SK-N-SH treated with all-trans-retinoic acid at 6 μM for 48 hours (cell line): ENCODE data around the gene FBLN2.

Experiments used
- ATAC-seq: fragments of 200-7000 bp; cut with Tn5 transposase; 3 replicates; pipeline ENCODE4 v1.9.1; 2020; ENCODE audit warnings: mild to moderate bottlenecking, moderate library complexity
- ARNTL ChIP-seq: fragments of 450-650 bp; formaldehyde crosslinking; IDR thresholded peaks from 2 replicates; pipeline ENCODE4 v1.5.0; 2020; ENCODE audit warnings: low read depth, mild to moderate bottlenecking, moderate library complexity, borderline replicate concordance
- BACH2 ChIP-seq: fragments of 250-450 bp; sonication (Bioruptor Pico); IDR thresholded peaks from 2 replicates; pipeline ENCODE4 v1.9.0; 2021; ENCODE audit warnings: mild to moderate bottlenecking, borderline replicate concordance
- CREB5 ChIP-seq: fragments of 250-450 bp; sonication (Bioruptor Pico); IDR thresholded peaks from 2 replicates; pipeline ENCODE4 v1.5.1; 2020; ENCODE audit warnings: low read depth, mild to moderate bottlenecking, moderate library complexity
- ESRRG ChIP-seq: fragments of 250-450 bp; sonication (Bioruptor Pico); IDR thresholded peaks from 2 replicates; pipeline ENCODE4 v1.6.1; 2021; ENCODE audit warnings: mild to moderate bottlenecking
- GLIS3 ChIP-seq: fragments of 250-450 bp; sonication (Bioruptor Pico); IDR thresholded peaks from 2 replicates; pipeline ENCODE4 v1.5.0; 2020; ENCODE audit warnings: mild to moderate bottlenecking, moderate library complexity
- ISL1 ChIP-seq: fragments of 250-450 bp; sonication (Bioruptor Pico); IDR thresholded peaks from 2 replicates; pipeline ENCODE4 v2.1.2; 2022; ENCODE audit warnings: mild to moderate bottlenecking, moderate library complexity
- OSR1 ChIP-seq: fragments of 250-450 bp; sonication (Bioruptor Pico); IDR thresholded peaks from 2 replicates; pipeline ENCODE4 v1.8.0; 2022; ENCODE audit warnings: moderate library complexity, mild to moderate bottlenecking, inconsistent platforms
- PATZ1 ChIP-seq: fragments of 250-450 bp; sonication (Bioruptor Pico); IDR thresholded peaks from 2 replicates; pipeline ENCODE4 v1.8.0; 2020; ENCODE audit warnings: mild to moderate bottlenecking, moderate library complexity, borderline replicate concordance
- POU6F1 ChIP-seq: fragments of 250-450 bp; sonication (Bioruptor Pico); IDR thresholded peaks from 2 replicates; pipeline ENCODE4 v1.8.0; 2021; ENCODE audit warnings: low read depth, mild to moderate bottlenecking, moderate library complexity, borderline replicate concordance
- PPARA ChIP-seq: fragments of 250-450 bp; sonication (Bioruptor Pico); IDR thresholded peaks from 2 replicates; pipeline ENCODE4 v1.5.0; 2020; ENCODE audit warnings: mild to moderate bottlenecking, borderline replicate concordance
- RARB ChIP-seq: fragments of 250-450 bp; sonication (Bioruptor Pico); IDR thresholded peaks from 2 replicates; pipeline ENCODE4 v1.8.0; 2021; ENCODE audit warnings: mild to moderate bottlenecking, moderate library complexity
- SNAI2 ChIP-seq: fragments of 250-450 bp; sonication (Bioruptor Pico); IDR thresholded peaks from 2 replicates; pipeline ENCODE4 v1.5.0; 2020; ENCODE audit warnings: mild to moderate bottlenecking, moderate library complexity
- TCF4 ChIP-seq: fragments of 250-450 bp; sonication (Bioruptor Pico); IDR thresholded peaks from 2 replicates; pipeline ENCODE4 v1.8.0; 2021; ENCODE audit warnings: mild to moderate bottlenecking, moderate library complexity, borderline replicate concordance
- TOX ChIP-seq: fragments of 250-450 bp; sonication (Bioruptor Pico); IDR thresholded peaks from 2 replicates; pipeline ENCODE4 v1.8.0; 2021; ENCODE audit warnings: mild to moderate bottlenecking, moderate library complexity, borderline replicate concordance
- ZC3H10 ChIP-seq: fragments of 250-450 bp; sonication (Bioruptor Pico); IDR thresholded peaks from 2 replicates; pipeline ENCODE4 v1.5.1; 2021; ENCODE audit warnings: mild to moderate bottlenecking, moderate library complexity
- ZFP3 ChIP-seq: fragments of 250-450 bp; sonication (Bioruptor Pico); IDR thresholded peaks from 2 replicates; pipeline ENCODE4 v1.5.0; 2020; ENCODE audit warnings: mild to moderate bottlenecking, moderate library complexity
- ZNF565 ChIP-seq: fragments of 450-650 bp; formaldehyde crosslinking; conservative IDR thresholded peaks from 2 replicates; pipeline ENCODE4 v1.5.0; 2020; ENCODE audit warnings: low read depth, mild to moderate bottlenecking, moderate library complexity
- ZNF70 ChIP-seq: fragments of 450-650 bp; formaldehyde crosslinking; IDR thresholded peaks from 2 replicates; pipeline ENCODE4 v1.5.0; 2020; ENCODE audit warnings: mild to moderate bottlenecking, moderate library complexity
- ZNF8 ChIP-seq: fragments of 450-650 bp; formaldehyde crosslinking; IDR thresholded peaks from 2 replicates; pipeline ENCODE4 v1.5.0; 2020; ENCODE audit warnings: mild to moderate bottlenecking, moderate library complexity
- TF ChIP-seq, protein P1 (sequence below): fragments of 250-450 bp; sonication (Bioruptor Pico); IDR thresholded peaks from 2 replicates; pipeline ENCODE4 v1.5.1; 2021; ENCODE audit warnings: mild to moderate bottlenecking, moderate library complexity
- TF ChIP-seq, protein P2 (sequence below): fragments of 250-450 bp; sonication (Bioruptor Pico); IDR thresholded peaks from 2 replicates; pipeline ENCODE4 v1.5.0; 2020; ENCODE audit warnings: mild to moderate bottlenecking, moderate library complexity

Gene FBLN2

DNA sequence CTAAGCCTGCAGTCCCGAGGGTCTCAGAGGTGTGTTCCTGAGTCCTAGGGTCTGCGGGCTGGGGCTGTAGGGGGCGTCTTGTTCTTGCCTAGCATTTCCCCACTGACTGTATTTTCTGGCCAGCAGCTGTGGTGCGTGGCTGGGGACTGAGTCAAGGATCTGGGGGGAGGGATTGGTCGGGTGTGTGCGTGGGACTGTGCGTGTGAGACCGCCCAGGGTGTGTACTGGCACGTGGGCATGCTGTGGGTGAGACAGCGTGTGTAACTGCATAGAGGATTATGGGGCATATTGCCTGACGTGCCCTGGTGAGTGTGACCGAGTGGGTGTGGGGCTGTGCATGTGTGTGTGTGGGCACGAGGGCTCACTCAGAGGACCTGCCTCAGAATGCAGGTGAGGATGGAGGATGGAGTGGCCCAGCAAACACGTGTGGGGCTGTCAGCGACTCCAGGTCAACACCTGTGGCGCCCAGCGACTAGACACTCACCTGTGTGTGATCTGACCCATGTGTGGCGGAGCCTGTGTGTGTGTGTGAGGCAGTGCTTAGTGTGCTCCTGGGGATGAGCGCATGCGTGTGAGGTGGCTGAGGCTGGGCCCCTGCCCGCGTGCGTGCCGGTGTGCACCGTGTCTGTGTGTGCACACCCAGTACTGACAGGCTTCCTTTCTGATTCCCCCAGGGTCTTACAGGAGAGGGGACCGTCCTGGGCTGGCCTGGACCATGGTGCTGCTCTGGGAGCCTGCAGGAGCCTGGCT lies 20.9 kb downstream of the FBLN2 start:
- no peak for ATAC-seq
- TF ChIP-seq GLIS3 (CRISPR knock-in tag) (no peak), PATZ1 (CRISPR knock-in tag) (no peak), RARB (CRISPR knock-in tag) (no peak), ARNTL (CRISPR knock-in tag) (no peak), ZFP3 (CRISPR knock-in tag) (no peak), OSR1 (CRISPR knock-in tag) (no peak), ZNF8 (CRISPR knock-in tag) (no peak)
- TF ChIP-seq, all 23 proteins: peak for 0

DNA sequence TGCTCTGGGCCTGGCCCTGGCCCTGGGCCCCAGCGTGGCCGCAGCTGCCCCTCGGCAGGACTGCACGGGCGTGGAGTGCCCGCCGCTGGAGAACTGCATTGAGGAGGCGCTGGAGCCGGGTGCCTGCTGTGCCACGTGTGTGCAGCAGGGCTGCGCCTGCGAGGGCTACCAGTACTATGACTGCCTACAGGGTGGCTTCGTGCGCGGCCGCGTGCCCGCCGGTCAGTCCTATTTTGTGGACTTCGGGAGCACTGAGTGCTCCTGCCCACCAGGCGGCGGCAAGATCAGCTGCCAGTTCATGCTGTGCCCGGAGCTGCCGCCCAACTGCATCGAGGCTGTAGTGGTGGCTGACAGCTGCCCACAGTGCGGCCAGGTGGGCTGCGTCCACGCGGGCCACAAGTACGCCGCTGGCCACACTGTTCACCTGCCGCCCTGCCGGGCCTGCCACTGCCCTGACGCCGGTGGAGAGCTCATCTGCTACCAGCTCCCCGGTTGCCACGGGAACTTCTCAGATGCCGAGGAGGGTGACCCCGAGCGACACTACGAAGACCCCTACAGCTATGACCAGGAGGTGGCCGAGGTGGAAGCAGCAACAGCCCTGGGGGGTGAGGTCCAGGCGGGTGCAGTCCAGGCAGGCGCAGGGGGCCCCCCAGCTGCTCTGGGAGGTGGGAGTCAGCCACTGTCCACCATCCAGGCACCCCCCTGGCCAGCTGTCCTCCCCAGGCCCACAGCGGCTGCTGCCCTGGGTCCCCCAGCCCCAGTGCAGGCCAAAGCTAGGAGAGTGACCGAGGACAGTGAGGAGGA lies 21.7 kb downstream of the FBLN2 start:
- no peak for TF ChIP-seq ZNF70
- no peak for TF ChIP-seq ZNF565
- TF ChIP-seq, protein P1, sequence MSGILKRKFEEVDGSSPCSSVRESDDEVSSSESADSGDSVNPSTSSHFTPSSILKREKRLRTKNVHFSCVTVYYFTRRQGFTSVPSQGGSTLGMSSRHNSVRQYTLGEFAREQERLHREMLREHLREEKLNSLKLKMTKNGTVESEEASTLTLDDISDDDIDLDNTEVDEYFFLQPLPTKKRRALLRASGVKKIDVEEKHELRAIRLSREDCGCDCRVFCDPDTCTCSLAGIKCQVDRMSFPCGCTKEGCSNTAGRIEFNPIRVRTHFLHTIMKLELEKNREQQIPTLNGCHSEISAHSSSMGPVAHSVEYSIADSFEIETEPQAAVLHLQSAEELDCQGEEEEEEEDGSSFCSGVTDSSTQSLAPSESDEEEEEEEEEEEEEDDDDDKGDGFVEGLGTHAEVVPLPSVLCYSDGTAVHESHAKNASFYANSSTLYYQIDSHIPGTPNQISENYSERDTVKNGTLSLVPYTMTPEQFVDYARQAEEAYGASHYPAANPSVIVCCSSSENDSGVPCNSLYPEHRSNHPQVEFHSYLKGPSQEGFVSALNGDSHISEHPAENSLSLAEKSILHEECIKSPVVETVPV: no peak
- TF ChIP-seq SNAI2: no peak
- no peak for TF ChIP-seq POU6F1 (CRISPR knock-in tag)
- no peak for TF ChIP-seq ZNF8 (CRISPR knock-in tag)
- no peak for TF ChIP-seq CREB5 (CRISPR knock-in tag)
- no peak for TF ChIP-seq PATZ1 (CRISPR knock-in tag)
- no peak for TF ChIP-seq TCF4 (CRISPR knock-in tag)
- no peak for TF ChIP-seq ZC3H10 (CRISPR knock-in tag)
- no peak for TF ChIP-seq RARB (CRISPR knock-in tag)
- no peak for TF ChIP-seq ISL1 (CRISPR knock-in tag)
- no peak for TF ChIP-seq BACH2 (CRISPR knock-in tag)
- TF ChIP-seq, all 23 proteins: peak for 0
- ATAC-seq: no peak

DNA sequence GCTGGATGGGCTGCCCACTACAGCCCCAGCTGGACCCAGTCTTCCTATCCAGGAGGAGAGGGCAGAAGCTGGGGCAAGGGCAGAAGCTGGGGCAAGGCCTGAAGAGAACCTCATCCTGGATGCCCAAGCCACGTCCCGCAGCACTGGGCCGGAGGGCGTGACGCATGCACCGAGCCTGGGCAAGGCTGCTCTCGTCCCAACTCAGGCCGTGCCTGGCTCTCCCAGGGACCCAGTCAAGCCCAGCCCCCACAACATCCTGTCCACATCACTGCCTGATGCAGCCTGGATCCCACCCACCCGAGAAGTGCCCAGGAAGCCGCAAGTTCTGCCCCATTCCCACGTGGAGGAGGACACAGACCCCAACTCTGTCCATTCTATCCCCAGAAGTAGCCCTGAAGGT lies 22.3 kb downstream of the FBLN2 start:
- ATAC-seq: no peak
- TF ChIP-seq PPARA (CRISPR knock-in tag) (no peak), ZFP3 (CRISPR knock-in tag) (no peak), TOX (CRISPR knock-in tag) (no peak), RARB (CRISPR knock-in tag) (no peak), SNAI2 (no peak), GLIS3 (CRISPR knock-in tag) (no peak), ZC3H10 (CRISPR knock-in tag) (no peak), PATZ1 (CRISPR knock-in tag) (no peak), ZNF70 (no peak), CREB5 (CRISPR knock-in tag) (no peak), ESRRG (CRISPR knock-in tag) (no peak)
- TF ChIP-seq, protein P2, sequence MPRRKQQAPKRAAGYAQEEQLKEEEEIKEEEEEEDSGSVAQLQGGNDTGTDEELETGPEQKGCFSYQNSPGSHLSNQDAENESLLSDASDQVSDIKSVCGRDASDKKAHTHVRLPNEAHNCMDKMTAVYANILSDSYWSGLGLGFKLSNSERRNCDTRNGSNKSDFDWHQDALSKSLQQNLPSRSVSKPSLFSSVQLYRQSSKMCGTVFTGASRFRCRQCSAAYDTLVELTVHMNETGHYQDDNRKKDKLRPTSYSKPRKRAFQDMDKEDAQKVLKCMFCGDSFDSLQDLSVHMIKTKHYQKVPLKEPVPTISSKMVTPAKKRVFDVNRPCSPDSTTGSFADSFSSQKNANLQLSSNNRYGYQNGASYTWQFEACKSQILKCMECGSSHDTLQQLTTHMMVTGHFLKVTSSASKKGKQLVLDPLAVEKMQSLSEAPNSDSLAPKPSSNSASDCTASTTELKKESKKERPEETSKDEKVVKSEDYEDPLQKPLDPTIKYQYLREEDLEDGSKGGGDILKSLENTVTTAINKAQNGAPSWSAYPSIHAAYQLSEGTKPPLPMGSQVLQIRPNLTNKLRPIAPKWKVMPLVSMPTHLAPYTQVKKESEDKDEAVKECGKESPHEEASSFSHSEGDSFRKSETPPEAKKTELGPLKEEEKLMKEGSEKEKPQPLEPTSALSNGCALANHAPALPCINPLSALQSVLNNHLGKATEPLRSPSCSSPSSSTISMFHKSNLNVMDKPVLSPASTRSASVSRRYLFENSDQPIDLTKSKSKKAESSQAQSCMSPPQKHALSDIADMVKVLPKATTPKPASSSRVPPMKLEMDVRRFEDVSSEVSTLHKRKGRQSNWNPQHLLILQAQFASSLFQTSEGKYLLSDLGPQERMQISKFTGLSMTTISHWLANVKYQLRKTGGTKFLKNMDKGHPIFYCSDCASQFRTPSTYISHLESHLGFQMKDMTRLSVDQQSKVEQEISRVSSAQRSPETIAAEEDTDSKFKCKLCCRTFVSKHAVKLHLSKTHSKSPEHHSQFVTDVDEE (CRISPR knock-in tag): no peak
